ENCODE data around the gene POLR3C.

The POLR3C gene

GRCh38 chr1:145889722-145890121 is 65.7 kb downstream of the POLR3C start:
- H3K9ac ChIP-seq (ENCODE audit: insufficient read length) = no peak overlapping the region
- DNase-seq (ENCODE audit: low read depth, low spot score) = no peak
- TF ChIP-seq FOXP2 (optimal IDR thresholded peaks at IDR 0.05; ENCODE audit: control extremely low read depth, extremely low read length, insufficient read depth) = no peak
- TF ChIP-seq EZH2 (IDR thresholded peaks at IDR 0.05) = no peak
- TF ChIP-seq POLR2AphosphoS5 (IDR thresholded peaks at IDR 0.05; ENCODE audit: borderline replicate concordance, low read depth, low read length) = no peak
- no peak overlapping the region for H3K4me3 ChIP-seq
- H3K27ac ChIP-seq = no peak overlapping the region
- no peaks in the 10 kb centered on the region for H3K9me3 ChIP-seq (ENCODE audit: low read depth, low read length)
- no peaks in the 10 kb centered on the region for H3K36me3 ChIP-seq (ENCODE audit: insufficient read depth, low read length)

- no peaks in the 10 kb centered on the region for H3K36me3 ChIP-seq (ENCODE audit: insufficient read depth, low read length)
- no peak overlapping the region; the same call in none of the 2 replicates for H3K27ac ChIP-seq
- no peak for DNase-seq (ENCODE audit: low read depth, low spot score)
- no peak for TF ChIP-seq EZH2 (IDR thresholded peaks at IDR 0.05)
- no peak for TF ChIP-seq POLR2AphosphoS5 (IDR thresholded peaks at IDR 0.05; ENCODE audit: borderline replicate concordance, low read depth, low read length)
- TF ChIP-seq FOXP2 (optimal IDR thresholded peaks at IDR 0.05; ENCODE audit: control extremely low read depth, extremely low read length, insufficient read depth) = no peak
- no peaks in the 10 kb centered on the region for H3K9me3 ChIP-seq (ENCODE audit: low read depth, low read length)
- peak overlapping the region; percentile 8 for H3K9ac ChIP-seq (ENCODE audit: insufficient read length)
- no peak overlapping the region for H3K4me3 ChIP-seq
Observed at GRCh38 chr1:145891143-145891542, 67.1 kb downstream of the POLR3C start.

GRCh38 chr1:145891587-145892485 is 67.8 kb downstream of the POLR3C start:
- Histone ChIP-seq H3K36me3 (ENCODE audit: insufficient read depth, low read length) (no peaks in the 10 kb centered on the region), H3K9ac (ENCODE audit: insufficient read length) (peak overlapping the region; percentile 64), H3K9me3 (ENCODE audit: low read depth, low read length) (no peaks in the 10 kb centered on the region), H3K27ac (peak overlapping the region; percentile 72), H3K4me3 (peak overlapping the region; percentile 73)
- DNase-seq (ENCODE audit: low read depth, low spot score) = peak; percentile 76
- no peak for TF ChIP-seq FOXP2 (optimal IDR thresholded peaks at IDR 0.05; ENCODE audit: control extremely low read depth, extremely low read length, insufficient read depth)
- TF ChIP-seq EZH2 (IDR thresholded peaks at IDR 0.05) = no peak
- TF ChIP-seq POLR2AphosphoS5 (IDR thresholded peaks at IDR 0.05; ENCODE audit: borderline replicate concordance, low read depth, low read length) = no peak

DNA sequence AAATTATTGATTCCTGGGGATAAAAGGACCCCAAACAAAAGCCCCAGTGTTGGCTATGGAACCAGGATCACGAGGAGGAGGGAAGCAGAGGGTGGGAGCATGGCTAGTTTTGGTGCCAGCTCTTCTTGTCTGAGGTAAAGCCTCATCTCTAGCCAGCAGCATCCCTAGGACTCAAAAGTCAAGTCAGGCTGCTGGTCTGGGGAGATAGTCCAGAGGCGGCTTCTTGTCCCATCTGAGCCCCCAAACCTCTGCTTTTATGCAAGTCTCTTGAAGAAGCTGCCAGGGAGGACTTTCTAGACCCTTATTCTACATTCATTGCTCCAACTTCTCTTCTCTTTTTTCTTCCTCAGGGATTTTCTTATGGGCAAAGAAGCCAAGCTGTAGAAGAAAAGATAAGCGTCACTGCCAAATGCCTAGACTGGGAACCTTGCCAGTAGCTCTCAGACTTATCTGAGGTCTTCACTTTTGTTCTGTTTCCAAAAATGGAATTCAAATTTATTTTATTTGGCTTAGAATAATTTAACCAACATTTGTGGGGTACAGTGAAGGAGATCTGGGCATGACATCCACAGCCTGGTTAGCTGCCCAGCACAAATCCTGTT is 68.6 kb downstream of the POLR3C start:
- H3K9ac ChIP-seq (ENCODE audit: insufficient read length) = peak overlapping the region; percentile 62
- H3K36me3 ChIP-seq (ENCODE audit: insufficient read depth, low read length) = no peaks in the 10 kb centered on the region
- H3K4me3 ChIP-seq = peak overlapping the region; percentile 73
- TF ChIP-seq EZH2 (IDR thresholded peaks at IDR 0.05) (no peak), POLR2AphosphoS5 (IDR thresholded peaks at IDR 0.05; ENCODE audit: borderline replicate concordance, low read depth, low read length) (no peak), FOXP2 (optimal IDR thresholded peaks at IDR 0.05; ENCODE audit: control extremely low read depth, extremely low read length, insufficient read depth) (no peak)
- H3K9me3 ChIP-seq (ENCODE audit: low read depth, low read length) = no peaks in the 10 kb centered on the region
- DNase-seq (ENCODE audit: low read depth, low spot score) = no peak
- peak overlapping the region; percentile 72 for H3K27ac ChIP-seq

DNA sequence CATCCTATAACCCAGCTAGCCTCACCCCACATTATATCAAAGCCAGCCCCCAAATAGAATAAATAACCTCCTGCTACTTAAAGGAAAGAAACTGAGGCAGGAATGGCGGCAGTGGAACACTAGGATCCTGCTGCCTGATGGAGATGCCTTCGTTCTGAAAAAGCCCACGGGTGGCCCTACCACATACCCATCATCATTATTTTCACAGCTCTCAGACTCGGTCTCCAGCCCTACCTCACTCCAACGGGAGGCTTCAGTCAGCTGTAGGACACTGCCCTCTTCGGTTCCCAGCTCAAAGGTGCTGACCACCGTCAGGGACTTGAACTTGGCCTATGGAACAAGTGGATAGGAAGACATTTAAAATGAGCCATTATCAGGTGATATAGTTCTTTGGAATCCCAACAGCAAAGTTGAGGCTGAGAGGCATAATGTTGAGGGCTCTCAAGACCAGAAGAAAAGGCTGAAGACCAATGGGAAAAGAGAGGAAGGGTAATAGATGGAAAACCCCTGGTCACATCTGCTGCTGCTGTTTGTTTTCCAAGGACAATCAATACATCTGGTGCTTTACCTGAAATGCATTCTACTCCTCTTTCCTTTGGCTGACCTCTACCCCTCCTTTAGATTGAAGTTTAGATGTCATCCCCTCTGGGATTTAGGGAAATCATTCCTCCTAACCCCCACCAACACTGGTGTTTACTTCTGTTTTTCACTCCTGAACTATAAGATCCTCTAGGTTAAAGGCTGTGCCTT is 69.5 kb downstream of the POLR3C start:
- no peak for TF ChIP-seq EZH2 (IDR thresholded peaks at IDR 0.05)
- H3K4me3 ChIP-seq = no peak overlapping the region
- DNase-seq (ENCODE audit: low read depth, low spot score) = no peak
- H3K36me3 ChIP-seq (ENCODE audit: insufficient read depth, low read length) = no peaks in the 10 kb centered on the region
- no peak overlapping the region for H3K27ac ChIP-seq
- H3K9ac ChIP-seq (ENCODE audit: insufficient read length) = no peak overlapping the region
- no peaks in the 10 kb centered on the region for H3K9me3 ChIP-seq (ENCODE audit: low read depth, low read length)

All from SK-N-MC (cell line).